SH-SY5Y (cell line): Measurements from ENCODE around the gene MAP4K2.

Source experiments
- GATA2 ChIP-seq: IDR thresholded peaks from 2 replicates; pipeline ENCODE4 v1.6.1; 2011; ENCODE audit warnings: mild to moderate bottlenecking, low read depth, low read length
- GATA3 ChIP-seq: IDR thresholded peaks from 2 replicates; pipeline ENCODE4 v1.6.1; 2011; ENCODE audit warnings: low read depth, mild to moderate bottlenecking, low read length, moderate library complexity

GRCh38 chr11:64745521-64746328, 57.3 kb downstream of the MAP4K2 start:
- TF ChIP-seq GATA2: no peak
- no peak for TF ChIP-seq GATA3
